GM12801 (cell line): ENCODE results near the gene PHLDA2.

Source experiments
- CTCF ChIP-seq: IDR thresholded peaks from one replicate; pipeline ENCODE4 v1.5.1; 2011; ENCODE audit warnings: control low read depth; ENCODE audit not compliant: insufficient read length; ENCODE audit errors: extremely low read depth

PHLDA2 gene

GRCh38 chr11:2952290-2952689 is 23.1 kb upstream of the PHLDA2 start:
- no peak for TF ChIP-seq CTCF

- no peak for TF ChIP-seq CTCF
Observed at GRCh38 chr11:2951231-2952110, 22.3 kb upstream of the PHLDA2 start.

GRCh38 chr11:2950825-2951224 is 21.6 kb upstream of the PHLDA2 start:
- TF ChIP-seq CTCF = no peak

GRCh38 chr11:2949920-2950319 is 20.7 kb upstream of the PHLDA2 start:
- TF ChIP-seq CTCF = no peak

GRCh38 chr11:2947744-2948143 is 18.5 kb upstream of the PHLDA2 start:
- no peak for TF ChIP-seq CTCF

- no peak for TF ChIP-seq CTCF
Observed at GRCh38 chr11:2945757-2946287, 16.6 kb upstream of the PHLDA2 start.

- no peak for TF ChIP-seq CTCF
Observed at GRCh38 chr11:2945031-2945756, 16.0 kb upstream of the PHLDA2 start.
